Tibial artery (tissue), 4 donors: ENCODE results near the gene ACVR1B.

ENCODE experiments used
- DNase-seq, 2 donors: peaks; one replicate each; pipeline ENCODE4 v3.0.0-alpha.2; 2019
- H3K27ac ChIP-seq, 2 donors: fragments of 200-600 bp; sonication (generic) in 1 of 2; 1 replicate in 1 of 2; 2 replicates in 1 of 2; pipeline ENCODE4 v1.5.1; 2018 to 2019; ENCODE audit warnings: mild to moderate bottlenecking in 1 of 2
- H3K27me3 ChIP-seq, 2 donors: fragments of 200-600 bp; sonication (generic) in 1 of 2; one replicate each; pipeline versions ENCODE4 v1.5.1 to v1.6.0; 2016 to 2019
- H3K36me3 ChIP-seq, 3 donors: fragments of 200-600 bp; sonication (generic) in 2 of 3; one replicate each; pipeline ENCODE4 v1.5.1; 2016 to 2019; ENCODE audit warnings: mild to moderate bottlenecking in 2 of 3
- H3K4me1 ChIP-seq, 4 donors: fragments of 200-600 bp; sonication (generic) in 2 of 4; 1 replicate in 3 of 4; 2 replicates in 1 of 4; pipeline ENCODE4 v1.5.1; 2016 to 2019
- H3K4me3 ChIP-seq, 2 donors: fragments of 200-600 bp; sonication (generic) in 1 of 2; 1 replicate in 1 of 2; 2 replicates in 1 of 2; pipeline ENCODE4 v1.5.1; 2018 to 2019; ENCODE audit warnings: mild to moderate bottlenecking in 2 of 2
- H3K9me3 ChIP-seq, 3 donors: fragments of 200-600 bp; sonication (generic) in 1 of 3; one replicate each; pipeline ENCODE4 v1.5.1; 2016 to 2019
- intact Hi-C: fragments of 100-400 bp; cut with DNase I; formaldehyde crosslinking; loops from one replicate; pipeline ENCODE4 v1.15.0; 2023; ENCODE audit warnings: low total_unique reads
- TF ChIP-seq, protein P1 (sequence below), 2 experiments: fragments of 200-600 bp in 1 of 2; fragments of 450-650 bp in 1 of 2; IDR thresholded peaks; one replicate each; pipeline ENCODE4 v1.5.1; 2017 to 2019; ENCODE audit warnings: antibody characterized with exemption in 2 of 2, mild to moderate bottlenecking in 1 of 2, moderate library complexity in 1 of 2

ACVR1B gene

DNA sequence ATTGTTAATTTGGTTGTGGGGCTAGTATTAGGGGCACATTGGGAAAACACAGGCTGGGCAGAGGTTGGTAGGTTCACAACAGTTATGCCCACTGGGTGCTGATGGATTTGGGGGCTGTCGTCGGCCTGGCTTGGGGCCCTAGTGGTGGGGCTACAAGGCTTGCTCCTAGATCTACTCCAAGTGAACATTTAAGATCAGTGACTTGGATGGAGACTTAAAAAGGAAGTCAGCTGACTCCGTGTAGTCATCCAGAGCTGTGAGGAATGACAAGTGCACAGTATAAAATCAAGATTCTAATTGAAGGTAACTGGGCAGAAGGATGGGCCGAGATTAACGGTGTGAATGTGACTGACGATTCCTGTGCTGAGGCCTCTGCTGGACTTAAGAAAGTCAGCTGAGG, 86.9 kb downstream of the ACVR1B start:
- intact Hi-C loops = no loop called here
- no peaks in the 10 kb centered on the region for H3K9me3 ChIP-seq
- peaks cover 0 to 74% (median 58%) of the 10 kb centered on the region in 4 donors for H3K4me1 ChIP-seq
- TF ChIP-seq, protein P1, sequence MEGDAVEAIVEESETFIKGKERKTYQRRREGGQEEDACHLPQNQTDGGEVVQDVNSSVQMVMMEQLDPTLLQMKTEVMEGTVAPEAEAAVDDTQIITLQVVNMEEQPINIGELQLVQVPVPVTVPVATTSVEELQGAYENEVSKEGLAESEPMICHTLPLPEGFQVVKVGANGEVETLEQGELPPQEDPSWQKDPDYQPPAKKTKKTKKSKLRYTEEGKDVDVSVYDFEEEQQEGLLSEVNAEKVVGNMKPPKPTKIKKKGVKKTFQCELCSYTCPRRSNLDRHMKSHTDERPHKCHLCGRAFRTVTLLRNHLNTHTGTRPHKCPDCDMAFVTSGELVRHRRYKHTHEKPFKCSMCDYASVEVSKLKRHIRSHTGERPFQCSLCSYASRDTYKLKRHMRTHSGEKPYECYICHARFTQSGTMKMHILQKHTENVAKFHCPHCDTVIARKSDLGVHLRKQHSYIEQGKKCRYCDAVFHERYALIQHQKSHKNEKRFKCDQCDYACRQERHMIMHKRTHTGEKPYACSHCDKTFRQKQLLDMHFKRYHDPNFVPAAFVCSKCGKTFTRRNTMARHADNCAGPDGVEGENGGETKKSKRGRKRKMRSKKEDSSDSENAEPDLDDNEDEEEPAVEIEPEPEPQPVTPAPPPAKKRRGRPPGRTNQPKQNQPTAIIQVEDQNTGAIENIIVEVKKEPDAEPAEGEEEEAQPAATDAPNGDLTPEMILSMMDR (IDR thresholded peaks at IDR 0.05) = no peak
- H3K27ac ChIP-seq = peak overlapping the region; percentile 96 to 98
- H3K27me3 ChIP-seq = no peaks in the 10 kb centered on the region
- DNase-seq = no peak
- H3K36me3 ChIP-seq = no peaks in the 10 kb centered on the region
- peak overlapping the region; percentile 90 to 93 for H3K4me3 ChIP-seq

DNA sequence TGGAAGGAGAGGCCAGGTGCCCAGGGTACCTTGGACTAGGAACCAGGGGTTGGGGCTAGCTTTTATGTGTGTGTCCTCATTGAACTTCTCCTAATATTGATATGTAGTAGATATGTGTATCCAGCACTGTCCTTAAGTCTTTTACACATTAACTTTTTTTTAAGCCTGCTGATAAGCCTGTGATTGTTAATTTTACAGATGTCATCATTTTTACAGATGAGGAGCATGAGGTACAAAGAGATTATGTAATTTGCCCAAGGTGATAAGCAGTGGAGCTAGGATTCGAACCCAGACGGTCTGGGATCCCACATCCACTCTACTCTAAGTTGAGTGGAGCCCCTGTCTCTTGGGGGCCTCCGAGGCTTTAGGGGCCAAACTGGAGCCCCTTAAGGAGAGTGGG, 89.5 kb downstream of the ACVR1B start:
- Histone ChIP-seq H3K4me1 (peaks cover 0 to 81% (median 70%) of the 10 kb centered on the region in 4 donors), H3K4me3 (no peak overlapping the region), H3K36me3 (peaks cover 0 to 10% (median 0%) of the 10 kb centered on the region in 3 donors), H3K27me3 (no peaks in the 10 kb centered on the region), H3K9me3 (no peaks in the 10 kb centered on the region), H3K27ac (peak overlapping the region; percentile 96)
- TF ChIP-seq, protein P1 (IDR thresholded peaks at IDR 0.05) = no peak
- intact Hi-C loops = no loop called here
- no peak for DNase-seq

DNA sequence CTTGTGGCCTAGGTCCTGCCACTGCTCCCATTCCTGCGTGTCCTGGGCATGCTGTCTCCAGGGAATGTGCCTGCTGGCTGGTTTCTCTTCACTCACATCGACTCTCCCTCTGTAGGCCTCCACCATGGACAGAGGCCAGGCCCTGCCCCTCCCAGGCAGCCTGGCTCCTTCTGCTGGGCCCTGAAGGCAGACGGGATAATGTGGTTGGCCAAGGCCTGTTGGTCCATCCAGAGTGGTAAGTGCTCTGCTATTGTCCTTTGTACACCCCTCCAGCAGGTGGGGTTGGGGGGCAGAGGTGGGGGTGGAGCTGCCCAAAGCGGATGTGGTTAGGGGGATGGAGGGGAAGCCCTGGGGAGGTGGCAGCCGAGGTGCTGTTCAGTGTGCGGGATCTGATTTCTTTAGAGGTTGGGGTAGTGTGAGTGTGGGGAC, 90.2 kb downstream of the ACVR1B start:
- no peak overlapping the region for H3K4me3 ChIP-seq
- no peaks in the 10 kb centered on the region for H3K27me3 ChIP-seq
- intact Hi-C loops = no loop called here
- peaks cover 0 to 80% (median 66%) of the 10 kb centered on the region in 4 donors for H3K4me1 ChIP-seq
- peak overlapping the region; percentile 96 for H3K27ac ChIP-seq
- no peaks in the 10 kb centered on the region for H3K9me3 ChIP-seq
- peaks cover 0 to 10% (median 0%) of the 10 kb centered on the region in 3 donors for H3K36me3 ChIP-seq
- DNase-seq = peak in 1 of 2 donors; percentile 93
- TF ChIP-seq, protein P1 (IDR thresholded peaks at IDR 0.05) = no peak

DNA sequence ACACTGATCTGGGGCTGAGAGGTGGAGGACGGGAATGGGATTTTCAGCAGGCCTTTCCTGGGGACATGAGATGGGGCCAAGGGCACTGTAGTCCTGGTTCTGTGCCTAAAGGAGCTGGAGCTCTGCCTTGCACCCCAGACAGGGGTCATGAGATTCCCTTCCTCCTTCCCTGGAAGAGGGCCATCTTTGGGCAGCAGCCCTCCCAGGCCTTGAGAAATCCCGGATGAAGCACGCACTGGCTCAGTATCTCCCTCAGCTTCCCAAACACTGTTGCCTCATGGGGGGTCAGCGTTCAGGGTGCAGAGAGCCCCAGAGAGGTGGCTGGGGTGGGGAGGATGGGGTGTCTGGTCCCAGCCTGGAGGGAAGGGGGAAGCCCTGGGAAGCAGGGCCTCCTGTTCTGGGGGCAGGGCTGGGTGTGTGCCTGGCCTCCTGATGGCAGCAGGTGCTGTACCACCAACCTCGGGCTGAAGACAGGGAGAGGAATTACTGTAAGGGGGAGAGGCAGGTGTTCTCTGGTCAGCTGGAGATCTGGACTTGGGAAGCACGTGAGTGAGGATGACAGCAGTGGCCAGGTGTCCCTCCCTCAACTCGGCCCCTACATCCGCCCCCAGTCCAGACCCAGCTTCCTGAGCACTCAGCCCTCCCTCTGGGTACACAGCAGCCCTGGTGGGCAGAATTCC, 91.3 kb downstream of the ACVR1B start:
- Histone ChIP-seq H3K4me1 (peaks cover 0 to 80% (median 60%) of the 10 kb centered on the region in 4 donors), H3K27ac (peak overlapping the region; percentile 96)

DNA sequence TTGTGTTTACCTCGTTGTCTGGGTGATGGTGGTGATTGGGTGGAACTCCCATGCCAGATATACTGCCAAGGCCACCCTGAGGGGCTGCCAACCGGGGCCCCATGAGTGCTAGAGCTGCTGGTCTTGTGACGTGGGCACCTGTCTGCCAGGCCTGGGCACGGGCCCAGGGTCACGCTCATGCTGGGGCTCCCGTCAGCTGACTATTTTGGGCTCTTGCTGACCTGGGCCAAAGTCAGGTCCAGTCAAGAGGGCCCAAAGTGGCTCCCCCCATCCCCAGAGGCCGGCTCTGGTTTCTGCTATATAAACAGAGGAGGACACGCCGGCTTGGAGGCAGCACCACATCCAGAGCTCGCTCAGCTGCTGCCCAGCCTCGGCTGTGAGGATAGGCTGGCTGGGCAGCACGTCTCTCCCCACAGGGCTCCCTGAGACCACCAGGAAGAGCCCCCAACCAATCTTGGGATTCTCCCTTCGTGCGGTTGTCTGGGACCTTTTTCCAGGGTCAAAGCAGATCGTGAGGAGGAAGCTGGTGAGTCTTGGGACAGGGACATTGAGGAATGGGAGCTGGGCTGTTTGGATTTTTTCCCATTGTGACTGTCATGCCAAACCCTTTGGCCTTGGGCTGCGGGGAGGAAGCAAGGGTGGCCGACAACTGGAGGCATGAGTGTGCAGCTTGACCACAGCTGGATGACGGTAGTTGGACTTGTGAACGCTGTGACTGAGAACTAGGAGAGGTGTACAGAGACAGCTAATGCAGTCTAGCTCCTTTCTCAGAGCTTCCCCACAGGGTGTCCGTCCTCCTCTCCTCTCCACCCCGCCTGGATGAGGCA, 92.1 kb downstream of the ACVR1B start:
- Histone ChIP-seq H3K27me3 (no peaks in the 10 kb centered on the region), H3K27ac (peak overlapping the region; percentile 96), H3K4me1 (peaks cover 0 to 72% (median 53%) of the 10 kb centered on the region in 4 donors), H3K36me3 (peaks cover 0 to 10% (median 0%) of the 10 kb centered on the region in 3 donors), H3K9me3 (no peaks in the 10 kb centered on the region), H3K4me3 (peak overlapping the region; percentile 44 to 53)
- intact Hi-C loops = no loop called here
- DNase-seq = peak; percentile 86 to 99
- TF ChIP-seq, protein P1 (IDR thresholded peaks at IDR 0.05) = no peak

More for the DNA sequence above, 91.3 kb downstream of the ACVR1B start:
- H3K27me3 ChIP-seq = no peaks in the 10 kb centered on the region
- no peaks in the 10 kb centered on the region for H3K9me3 ChIP-seq
- TF ChIP-seq, protein P1 (IDR thresholded peaks at IDR 0.05) = peak in 1 of 2 experiments; percentile 27
- H3K36me3 ChIP-seq = peaks cover 0 to 10% (median 0%) of the 10 kb centered on the region in 3 donors
- peak in 1 of 2 donors; percentile 87 for DNase-seq
- intact Hi-C loops = no loop called here
- no peak overlapping the region for H3K4me3 ChIP-seq
